ENCODE results near the gene MEIS1.

Gene MEIS1

DNA sequence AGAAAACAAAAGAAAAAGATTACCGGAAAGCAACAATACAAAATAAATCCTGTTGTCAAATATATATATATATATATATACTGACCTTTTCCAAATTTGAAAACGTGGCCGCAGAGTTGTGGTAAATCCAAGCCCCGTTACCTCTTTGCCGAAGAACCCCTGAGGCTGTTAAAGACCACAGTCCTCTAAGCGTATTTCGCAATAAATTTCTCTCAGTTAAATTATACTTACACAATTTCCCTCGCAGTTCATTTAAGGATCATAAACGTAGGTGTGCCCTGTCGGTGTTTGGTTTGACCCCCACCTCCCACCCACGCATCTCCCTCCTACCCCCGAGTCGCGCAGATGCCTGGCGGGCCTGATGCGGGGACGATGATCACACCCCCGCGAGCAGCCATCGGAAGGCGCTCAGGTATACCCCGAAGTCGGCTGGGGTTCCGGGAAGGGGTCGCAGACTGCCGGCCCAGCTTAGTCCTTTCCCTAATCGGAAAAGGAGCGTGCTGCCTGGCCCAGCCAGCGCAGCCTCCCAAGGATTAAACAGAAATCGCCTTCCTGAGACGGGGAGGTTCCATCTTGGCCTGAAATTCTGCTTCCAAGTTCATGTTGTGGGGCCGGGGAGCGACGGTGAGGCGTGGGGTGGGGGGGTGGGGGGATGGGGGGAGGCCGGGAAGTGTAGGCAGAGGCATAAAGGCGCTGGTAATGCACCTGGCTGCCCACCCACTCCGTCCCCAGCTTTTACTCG is 2.9 kb upstream of the MEIS1 start:
- no peak for DNase-seq

DNA sequence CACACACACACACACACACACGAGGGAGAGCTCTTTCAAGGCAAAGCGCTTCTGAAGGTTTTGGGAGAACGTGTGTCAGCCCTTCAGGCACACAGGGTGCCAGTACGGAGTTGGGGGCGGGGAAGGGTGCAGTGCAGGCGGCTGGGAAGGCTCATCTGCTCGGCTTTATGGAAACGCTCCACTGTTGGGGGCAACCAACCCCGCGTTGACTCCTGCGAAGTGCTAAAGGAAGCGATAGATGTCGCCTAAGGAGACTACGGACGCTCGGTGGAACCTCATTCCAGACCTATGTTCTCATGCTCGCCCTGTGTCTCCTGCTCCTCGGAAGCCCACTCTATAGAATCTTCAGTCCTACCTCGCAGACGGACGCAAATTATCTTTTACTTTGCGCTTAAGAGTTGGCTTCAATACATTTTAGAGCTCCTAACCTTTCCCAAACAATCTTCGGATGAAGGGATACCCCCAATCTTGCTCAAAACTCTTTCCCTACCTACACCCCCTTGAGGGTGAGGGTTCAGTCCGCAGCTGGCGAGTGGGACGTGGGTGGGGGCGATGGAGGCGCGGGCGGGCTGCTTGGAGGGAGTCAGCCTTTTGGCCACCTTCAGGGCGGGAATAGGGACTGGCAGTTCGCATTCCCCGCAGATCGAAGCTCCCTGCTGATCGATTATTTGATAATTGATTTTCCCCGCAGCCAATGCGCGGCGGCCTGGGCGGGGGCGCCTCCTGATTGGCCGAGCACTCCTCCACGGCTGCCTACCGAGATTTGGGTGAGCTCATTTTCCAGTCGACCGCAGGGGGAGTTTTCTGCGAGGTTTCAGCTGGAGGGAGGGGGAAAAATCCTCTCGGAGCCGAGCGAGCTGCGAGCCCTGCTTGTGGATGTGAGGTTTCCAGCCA is 1.9 kb upstream of the MEIS1 start:
- peak in 49 of 51 donors; percentile 49 to 96 (median 82) for DNase-seq

DNA sequence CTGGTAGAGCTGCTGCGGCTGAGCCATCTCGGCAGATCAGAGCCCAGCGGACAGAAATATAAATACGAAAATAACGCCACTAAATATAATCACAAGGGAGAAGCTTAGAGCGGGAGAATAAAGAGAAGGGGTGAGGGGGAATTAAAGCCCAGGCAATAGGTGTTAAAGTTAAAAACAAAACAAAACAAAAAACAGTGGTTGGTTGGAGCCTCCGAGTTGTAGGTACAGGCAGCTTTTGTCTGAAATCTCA is 1.3 kb upstream of the MEIS1 start:
- DNase-seq = no peak

DNA sequence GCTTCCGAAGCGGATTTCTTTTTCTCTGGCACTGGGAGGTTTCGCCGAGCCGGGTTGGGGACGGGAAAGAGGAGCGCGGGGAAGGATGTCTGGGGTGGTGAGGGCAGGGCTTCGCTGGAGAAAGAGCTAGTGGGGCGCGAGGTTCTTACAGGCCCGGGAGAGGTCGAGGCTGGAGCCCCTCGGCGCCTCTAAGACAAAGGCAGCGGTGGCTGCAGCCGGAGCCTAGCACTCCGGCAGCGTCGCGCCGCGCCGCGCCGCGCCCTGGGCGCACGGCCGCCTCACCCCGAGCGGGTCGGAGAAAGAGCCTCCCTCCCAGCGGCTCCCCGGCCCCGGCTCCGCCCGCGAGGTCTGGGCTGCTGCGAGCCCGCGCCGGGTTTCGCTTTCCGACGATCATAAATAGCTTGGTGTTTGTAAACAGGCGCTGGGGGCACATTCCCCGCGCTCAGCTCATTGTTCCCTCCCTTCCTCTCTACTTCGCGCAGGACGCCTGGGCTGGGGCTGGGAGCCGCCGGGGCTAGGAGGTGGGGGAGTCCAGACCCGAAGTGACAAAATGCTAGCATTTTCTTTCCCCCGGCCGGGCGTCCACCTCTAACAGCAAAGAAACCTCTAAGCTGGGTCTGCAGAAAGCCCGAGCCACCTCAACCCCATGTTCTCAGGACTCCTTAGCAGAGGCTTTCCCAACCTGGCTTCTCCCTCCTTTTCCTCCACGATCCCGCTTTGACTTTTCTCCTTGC is 813 bp upstream of the MEIS1 start:
- peak in 25 of 51 donors; percentile 23 to 90 (median 54) for DNase-seq

DNA sequence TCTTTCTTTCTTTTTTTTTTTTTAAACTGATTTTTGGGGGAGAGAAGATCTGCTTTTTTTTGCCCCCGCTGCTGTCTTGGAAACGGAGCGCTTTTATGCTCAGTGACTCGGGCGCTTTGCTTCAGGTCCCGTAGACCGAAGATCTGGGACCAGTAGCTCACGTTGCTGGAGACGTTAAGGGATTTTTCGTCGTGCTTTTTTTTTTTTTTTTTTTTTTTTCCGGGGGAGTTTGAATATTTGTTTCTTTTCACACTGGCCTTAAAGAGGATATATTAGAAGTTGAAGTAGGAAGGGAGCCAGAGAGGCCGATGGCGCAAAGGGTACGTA is 587 bp downstream of the MEIS1 start:
- peak in 1 of 51 donors; percentile 53 for DNase-seq

DNA sequence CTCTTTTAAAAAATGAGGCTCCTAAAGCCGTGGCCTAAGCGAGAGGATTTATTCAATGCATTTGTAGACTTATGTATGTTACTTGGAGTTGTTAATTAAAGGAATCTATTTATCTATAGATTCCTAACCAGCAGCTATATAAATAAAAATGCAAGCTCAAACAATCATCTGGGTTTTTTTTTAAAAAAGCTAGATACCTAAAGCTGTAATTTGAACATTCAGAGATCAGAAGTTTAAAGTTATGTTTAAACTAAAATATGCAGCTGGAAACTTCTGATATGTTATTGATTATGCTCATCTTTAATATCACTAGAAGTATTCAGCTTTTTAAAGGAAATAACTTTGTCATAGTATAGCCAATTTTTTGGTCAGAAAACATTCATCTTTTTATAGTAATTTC is 1.0 kb downstream of the MEIS1 start:
- DNase-seq = no peak

DNA sequence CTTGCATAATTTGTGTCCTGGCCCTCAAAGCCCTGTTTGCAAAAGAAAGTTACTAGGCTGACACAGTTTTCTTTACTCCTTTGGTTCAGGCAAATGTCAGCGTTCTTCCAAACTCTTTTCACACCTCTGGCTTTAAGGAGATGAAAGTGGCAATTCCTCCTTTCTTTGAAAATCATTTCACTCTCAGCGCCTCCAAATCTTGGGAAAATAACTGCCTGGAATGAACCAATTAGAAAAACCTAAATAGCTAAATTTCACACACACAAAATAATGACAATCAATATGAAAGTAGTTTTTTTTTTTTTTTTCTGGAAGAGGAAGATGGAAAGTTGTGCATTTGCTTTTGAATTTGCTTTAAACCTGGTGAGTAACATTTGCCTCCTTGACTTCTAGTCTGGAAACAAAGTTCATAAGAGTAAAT is 1.7 kb downstream of the MEIS1 start:
- peak in 1 of 51 donors; percentile 44 for DNase-seq

DNA sequence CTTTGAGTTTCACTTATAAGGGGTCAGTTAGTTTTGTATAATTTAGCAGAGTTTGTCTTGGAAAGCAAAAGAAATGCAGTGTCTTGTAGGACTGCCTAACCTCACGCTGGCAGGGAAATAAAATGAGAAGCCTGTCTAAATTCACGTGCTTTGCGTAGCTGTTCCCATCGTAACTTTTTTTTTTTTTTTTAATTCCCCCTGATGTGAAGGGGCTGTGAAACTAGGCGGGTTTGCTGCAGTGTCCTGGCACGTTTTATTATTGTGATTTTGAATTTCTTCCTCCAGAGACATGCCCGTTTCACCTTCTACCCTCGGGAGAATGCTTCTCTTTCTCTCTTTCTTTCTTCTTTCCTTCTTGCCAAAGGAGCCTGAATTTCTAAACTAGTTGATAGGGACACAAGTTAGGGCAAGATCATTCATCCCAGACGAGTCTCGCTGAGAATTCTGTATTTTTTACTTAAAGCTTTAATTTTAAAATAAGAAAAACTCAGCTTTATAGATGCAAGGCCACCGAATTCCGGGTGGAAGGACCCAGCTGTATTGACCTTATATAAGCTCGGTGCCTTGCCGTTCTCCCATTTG is 2.3 kb downstream of the MEIS1 start:
- DNase-seq = peak in 1 of 51 donors; percentile 55

DNA sequence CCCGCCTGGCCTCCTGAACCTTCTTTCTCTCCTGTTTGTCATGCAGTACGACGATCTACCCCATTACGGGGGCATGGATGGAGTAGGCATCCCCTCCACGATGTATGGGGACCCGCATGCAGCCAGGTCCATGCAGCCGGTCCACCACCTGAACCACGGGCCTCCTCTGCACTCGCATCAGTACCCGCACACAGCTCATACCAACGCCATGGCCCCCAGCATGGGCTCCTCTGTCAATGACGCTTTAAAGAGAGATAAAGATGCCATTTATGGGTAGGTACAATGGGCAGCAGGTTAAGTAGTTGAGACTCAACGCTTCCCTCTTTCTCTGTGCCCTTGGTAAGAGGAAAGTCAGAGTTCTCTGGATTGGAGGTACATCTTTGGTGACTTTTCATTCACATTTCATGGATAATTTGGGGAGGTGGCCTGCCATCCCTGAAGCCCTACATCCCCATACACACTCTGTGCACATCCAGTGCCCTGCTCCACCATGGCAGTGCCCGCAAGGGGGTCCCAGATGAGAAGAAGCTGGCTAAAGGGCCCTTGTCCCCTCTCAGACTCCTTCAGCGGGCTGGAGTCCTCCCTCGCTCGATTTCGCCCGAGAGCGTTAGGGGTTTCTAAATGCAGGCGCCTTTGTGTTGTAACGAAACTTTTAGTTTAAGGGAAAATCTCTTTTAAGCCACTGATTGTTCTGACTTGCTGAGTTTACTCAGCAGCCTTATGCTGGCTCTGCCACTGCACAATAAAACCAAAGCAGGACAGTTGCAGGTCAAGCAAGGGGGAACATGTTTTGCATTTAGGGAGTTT is 3.0 kb downstream of the MEIS1 start:
- peak in 14 of 51 donors; percentile 18 to 85 (median 35) for DNase-seq

DNA sequence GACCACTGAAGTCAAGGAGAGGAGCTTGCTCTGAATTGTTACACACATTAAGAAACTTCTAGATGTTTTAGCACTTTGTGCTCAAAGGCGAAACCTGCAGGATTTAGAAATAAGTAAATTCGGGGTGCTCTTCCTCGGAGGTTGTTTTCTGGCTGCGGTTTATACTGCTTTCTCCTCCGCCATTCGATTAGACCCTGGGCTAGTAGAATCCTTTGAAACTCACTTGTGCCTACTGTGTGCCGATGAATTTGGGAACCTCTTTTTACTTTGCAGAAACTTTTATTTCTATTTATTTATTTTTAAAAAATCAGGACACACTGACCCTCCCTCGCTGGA is 3.5 kb downstream of the MEIS1 start:
- no peak for DNase-seq

DNA sequence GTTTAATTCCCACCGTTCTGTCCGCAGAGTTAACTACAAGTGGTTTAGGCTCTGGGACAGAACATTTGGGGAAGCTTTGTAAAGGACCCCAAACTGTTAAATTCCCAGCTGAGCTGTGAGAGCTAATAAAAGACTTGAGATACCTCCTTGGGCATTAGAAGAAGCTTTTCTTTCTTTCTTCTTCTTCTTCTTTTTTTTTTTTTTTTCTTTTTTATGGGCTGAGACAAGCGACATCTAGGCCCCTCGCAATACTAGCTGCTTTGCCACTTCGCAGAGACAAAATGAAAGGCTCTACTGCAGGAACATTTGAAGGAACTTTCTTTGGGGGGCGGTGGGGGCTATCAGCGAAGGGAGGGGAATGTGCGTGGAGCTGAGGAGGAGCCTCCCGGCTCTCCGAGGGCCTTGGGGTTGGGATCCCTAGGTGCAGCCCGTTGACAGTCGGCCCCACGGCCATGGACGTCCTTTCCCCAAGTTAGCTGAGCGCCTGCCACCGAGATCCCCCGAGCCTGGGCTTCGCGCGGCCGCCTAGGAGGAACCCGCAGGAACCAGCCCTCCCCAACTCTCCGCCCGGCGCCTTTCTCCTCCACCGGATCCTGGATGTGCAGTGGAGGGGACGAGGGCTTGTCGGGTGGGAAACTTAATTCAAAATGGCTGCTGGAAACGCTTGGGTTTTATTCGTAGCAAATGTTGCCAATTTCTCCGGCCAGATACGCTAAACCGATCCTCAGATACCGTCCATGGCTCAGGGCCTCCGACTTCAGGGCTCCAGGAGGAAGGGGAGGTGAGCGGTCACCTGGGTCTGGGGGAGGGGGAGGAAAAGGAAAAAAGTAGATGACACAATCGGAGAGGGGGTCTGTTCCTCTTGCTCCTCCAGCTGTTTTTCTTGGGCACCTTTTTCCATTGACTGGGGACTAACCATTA is 4.2 kb downstream of the MEIS1 start:
- peak in 11 of 51 donors; percentile 17 to 59 (median 25) for DNase-seq

DNA sequence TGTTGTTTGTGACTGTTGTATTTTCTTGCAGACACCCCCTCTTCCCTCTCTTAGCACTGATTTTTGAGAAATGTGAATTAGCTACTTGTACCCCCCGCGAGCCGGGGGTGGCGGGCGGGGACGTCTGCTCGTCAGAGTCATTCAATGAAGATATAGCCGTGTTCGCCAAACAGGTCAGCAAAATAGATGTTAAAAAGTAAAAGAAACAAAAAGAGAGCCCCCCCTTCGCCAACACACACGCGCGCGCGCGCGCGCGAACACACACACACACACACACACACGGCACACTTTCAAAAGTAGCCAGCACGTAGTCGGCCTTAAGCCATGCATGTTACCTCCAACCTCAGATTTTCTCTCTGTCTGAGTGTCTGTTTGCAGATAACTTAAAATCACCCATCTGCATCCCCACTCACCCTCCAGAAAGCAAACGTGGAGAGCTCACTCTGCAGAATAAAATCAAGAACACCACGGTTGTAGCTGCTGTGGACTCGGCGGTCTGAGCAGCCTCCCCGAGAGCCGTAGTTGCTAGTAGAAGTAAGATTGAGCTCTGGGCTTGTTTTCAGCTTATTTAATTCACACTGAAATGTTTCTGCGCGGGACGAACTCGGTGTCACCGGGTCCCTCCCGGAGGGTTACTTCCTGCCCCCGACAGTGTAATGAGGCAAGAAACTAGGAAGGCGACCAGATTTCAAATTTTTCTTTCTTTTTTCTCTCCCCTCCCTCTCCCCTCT is 5.1 kb downstream of the MEIS1 start:
- DNase-seq = peak in 9 of 51 donors; percentile 18 to 61 (median 41)

DNA sequence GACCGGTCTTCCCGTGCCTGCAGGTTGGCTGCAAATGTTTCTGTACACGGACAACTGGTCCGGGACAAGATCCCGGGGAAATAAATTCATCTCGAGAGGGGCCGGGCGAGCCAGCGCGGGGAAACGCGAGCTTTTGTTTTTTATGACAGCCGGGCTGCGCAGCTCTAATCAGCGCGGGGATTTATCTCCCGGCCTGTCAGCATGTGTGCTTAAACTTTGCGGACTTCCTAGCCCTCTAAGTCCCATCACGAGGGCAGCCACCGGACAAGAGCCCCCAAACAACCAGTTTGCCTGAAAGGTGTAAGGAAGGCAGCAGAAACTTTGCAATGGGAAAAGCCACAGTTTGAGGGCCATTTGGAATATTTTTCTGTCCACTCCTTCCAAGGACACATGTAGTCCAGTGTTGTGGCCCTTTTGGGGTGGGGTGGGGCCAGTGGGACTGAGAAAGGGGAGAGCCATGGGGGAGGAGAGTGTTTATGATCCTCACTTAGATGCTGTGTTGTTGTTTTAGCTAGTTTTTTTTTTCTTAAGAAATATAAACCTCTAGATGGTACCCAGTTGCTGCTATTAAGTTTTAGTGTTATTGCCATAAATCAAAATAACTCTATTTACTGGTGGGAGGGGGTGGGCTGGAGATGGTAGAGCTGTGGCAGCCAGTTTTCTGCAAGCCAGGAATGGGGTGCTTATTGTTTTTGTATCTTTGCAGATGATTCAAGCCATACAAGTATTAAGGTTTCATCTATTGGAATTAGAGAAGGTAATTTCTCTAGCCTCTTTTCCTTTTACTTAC is 6.0 kb downstream of the MEIS1 start:
- peak in 3 of 51 donors; percentile 15 to 37 (median 24) for DNase-seq

DNA sequence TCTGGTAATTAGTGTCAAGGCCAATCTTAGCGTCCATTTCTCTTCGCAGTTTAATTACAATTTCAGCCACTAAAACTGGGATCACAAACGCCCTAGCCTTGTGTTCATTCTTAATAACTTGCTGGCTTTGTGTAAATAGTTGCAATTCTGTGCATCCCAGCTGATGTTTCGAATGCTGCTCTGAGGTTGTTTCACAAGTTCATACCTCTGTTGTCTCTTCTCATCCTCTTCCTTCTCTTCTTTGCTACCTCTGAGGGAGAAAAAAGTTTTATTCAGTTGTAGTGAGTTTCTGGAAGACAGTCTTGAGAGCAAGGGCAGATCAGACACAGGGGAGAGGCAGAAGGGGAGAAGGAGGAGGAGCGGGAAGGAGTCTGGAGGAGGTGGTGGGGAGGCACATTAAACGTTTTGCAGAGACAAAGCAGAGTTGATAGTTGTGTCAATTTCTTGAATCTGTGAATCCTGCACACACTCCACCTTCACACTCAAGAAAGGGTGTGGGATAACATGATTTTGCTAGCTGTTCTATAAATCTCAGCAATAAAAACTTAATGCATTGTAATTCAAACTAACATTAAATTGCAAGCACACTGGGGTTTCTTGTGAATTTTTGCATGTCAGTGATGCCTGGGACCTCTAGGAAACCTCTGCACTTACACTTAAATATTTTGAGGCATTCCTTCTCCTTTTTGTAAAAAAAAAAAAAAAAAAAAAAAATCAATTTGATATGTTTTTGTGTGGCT is 6.8 kb downstream of the MEIS1 start:
- no peak for DNase-seq

DNA sequence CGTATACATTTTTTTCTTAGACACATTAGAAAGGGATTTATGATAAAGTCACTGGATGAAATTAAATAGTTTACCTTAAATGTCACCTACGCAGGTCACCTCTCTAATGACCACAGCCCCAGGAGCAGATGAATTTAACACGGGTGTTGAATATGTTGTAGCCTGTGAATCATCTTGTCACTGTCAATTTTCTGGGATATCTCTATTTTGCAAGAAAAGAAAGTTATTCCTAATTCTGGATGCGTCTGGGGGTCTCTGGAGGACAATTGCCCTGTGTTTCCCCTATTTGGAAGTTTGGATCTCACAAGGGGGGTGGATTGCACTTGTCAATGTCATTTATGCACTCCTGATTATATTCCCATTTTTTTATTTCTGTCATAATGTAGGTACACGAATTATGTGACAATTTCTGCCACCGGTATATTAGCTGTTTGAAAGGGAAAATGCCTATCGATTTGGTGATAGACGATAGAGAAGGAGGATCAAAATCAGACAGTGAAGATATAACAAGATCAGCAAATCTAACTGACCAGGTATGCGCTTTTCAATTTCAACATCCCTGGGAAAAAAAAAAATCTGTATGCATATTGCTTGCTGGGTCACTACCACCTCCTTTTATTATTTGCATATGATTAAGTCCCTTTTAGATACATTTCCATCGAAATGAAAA is 7.7 kb downstream of the MEIS1 start:
- no peak for DNase-seq

DNA sequence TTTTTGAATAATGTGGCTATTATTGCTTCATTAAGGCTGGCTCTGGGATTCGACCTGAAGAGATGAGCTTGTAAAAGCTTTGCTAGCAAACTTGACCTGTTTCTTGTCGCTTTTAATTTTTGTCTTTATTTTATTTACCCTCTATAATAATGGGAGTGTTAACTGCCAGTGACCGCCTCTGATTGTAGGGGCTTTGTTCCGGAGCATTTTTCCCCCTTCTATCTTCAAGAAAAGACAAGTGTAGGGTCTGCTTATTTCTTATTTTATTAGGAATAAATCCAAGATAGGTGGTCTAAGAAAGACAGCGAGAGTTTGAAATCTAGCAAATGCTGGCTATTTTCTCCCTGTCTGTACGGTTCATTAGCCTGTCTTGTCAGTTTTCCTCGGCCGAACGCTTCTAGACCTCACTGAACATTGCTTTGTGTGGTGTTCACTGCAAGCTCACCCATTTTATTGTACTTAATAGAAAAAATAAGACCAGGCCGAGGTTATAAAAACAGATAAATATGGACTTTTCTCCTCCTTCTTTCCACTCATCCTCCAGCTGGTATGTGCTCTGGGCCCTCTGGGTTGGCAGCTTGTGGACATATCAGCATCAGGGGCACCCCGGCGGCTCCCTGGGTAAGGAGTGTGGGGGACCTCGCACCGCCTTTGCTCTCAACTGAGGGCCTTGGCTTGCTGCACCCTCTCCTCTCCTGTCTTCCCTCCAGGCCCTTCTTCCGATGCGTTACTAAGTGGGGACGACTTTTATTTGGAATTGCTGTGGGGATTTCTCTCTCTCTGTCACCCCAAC is 8.5 kb downstream of the MEIS1 start:
- no peak for DNase-seq

Measured in hypothalamus (tissue), 51 donors.